Kidney glomerular epithelial cell (primary cell): Measurements from ENCODE around the gene PSTPIP1.

ENCODE experiments used
- DNase-seq: peaks from one replicate; lab custom pipeline; 2025; lab: John Stamatoyannopoulos, UW

PSTPIP1 gene

GRCh38 chr15:76978522-76979330 lies 16.2 kb upstream of the PSTPIP1 start:
- DNase-seq, result no peak

GRCh38 chr15:76979331-76979925 lies 15.5 kb upstream of the PSTPIP1 start:
- no peak for DNase-seq

GRCh38 chr15:76979996-76980520 lies 14.9 kb upstream of the PSTPIP1 start:
- DNase-seq, result no peak

GRCh38 chr15:76982356-76982755 lies 12.6 kb upstream of the PSTPIP1 start:
- DNase-seq, result no peak

GRCh38 chr15:76982756-76983155 lies 12.2 kb upstream of the PSTPIP1 start:
- no peak for DNase-seq

- no peak for DNase-seq
These were observed 11.1 kb upstream of the PSTPIP1 start for GRCh38 chr15:76983590-76984375.

- DNase-seq, result no peak
These were observed 8.2 kb upstream of the PSTPIP1 start for GRCh38 chr15:76986743-76987142.

- no peak for DNase-seq
These were observed 7.7 kb upstream of the PSTPIP1 start for GRCh38 chr15:76987276-76987675.

- no peak for DNase-seq
These were observed 6.7 kb upstream of the PSTPIP1 start for GRCh38 chr15:76987896-76988860.

- no peak for DNase-seq
These were observed 5.8 kb upstream of the PSTPIP1 start for GRCh38 chr15:76988867-76989780.

- DNase-seq, result no peak
These were observed 3.9 kb upstream of the PSTPIP1 start for GRCh38 chr15:76991048-76991447.

- DNase-seq, result no peak
These were observed 2.9 kb upstream of the PSTPIP1 start for GRCh38 chr15:76991741-76992645.

GRCh38 chr15:76993114-76993725 lies 1.7 kb upstream of the PSTPIP1 start:
- DNase-seq, result no peak

GRCh38 chr15:76994001-76994400 lies 925 bp upstream of the PSTPIP1 start:
- no peak for DNase-seq

- no peak for DNase-seq
These were observed 430 bp upstream of the PSTPIP1 start for GRCh38 chr15:76994496-76994895.

- DNase-seq, result no peak
These were observed 1.2 kb downstream of the PSTPIP1 start for GRCh38 chr15:76996076-76996525.

- no peak for DNase-seq
These were observed 1.8 kb downstream of the PSTPIP1 start for GRCh38 chr15:76996526-76997401.
